ENCODE results near the gene TAAR1.
A peak's percentile ranks its signal among the peaks of the same experiment; 100 is the strongest.
"Not testable (repeated sequence)": the region's sequence is repeated elsewhere in the genome, so short reads cannot be mapped to it uniquely, and the experiment has no call there.

TAAR1 gene

DNA sequence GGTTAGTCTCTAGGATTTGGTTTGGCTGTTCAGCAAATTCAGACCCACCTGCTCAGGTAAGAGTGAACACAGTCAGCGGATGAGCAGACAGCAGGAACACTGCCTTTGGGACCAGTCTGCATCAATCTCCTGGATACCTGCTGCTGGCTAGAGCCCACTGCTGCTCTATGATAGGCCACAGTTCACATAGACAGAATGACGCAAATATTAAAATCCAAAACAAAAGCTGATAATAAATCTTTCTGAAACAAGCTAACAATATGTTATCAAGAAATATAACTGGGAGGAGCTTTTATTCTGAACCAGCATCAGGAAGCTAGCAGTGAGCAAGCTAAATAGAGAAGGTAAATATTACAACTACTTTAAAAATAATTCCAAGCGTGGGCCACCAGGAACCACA is at the start of gene TAAR1:
TAAR1 (minus strand) TSS at position 101 of the 400 bp plus-strand sequence. CDS start 13,179 bp downstream, outside the sequence.
- DNase-seq: no peak

GRCh38 chr6:132708771-132709170 is 49.8 kb upstream of the TAAR1 start:
- no peak for DNase-seq

GRCh38 chr6:132708002-132708401 is 49.0 kb upstream of the TAAR1 start:
- no peak for DNase-seq

- not testable (repeated sequence) for DNase-seq
Measured at GRCh38 chr6:132706756-132707155, 47.8 kb upstream of the TAAR1 start.

DNA sequence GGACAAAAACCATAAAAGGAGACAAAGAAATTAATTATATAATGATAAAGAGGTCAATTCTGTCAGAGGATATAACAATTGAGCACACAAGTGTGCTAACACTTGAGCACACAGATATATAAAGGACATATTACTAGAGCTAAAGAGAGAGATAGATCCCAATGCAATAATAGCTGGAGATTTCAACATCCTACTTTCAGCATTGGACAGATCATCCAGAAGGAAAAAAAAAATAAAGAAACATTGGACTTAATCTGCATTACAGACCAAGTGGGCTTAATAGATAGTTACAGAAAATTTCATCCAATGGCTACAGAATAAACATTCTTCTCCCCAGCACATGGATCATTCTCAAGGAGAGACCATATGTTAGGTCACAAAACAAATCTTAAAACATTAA is 45.0 kb upstream of the TAAR1 start:
- no peak for DNase-seq

GRCh38 chr6:132698608-132699007 is 39.6 kb upstream of the TAAR1 start:
- no peak for DNase-seq

DNA sequence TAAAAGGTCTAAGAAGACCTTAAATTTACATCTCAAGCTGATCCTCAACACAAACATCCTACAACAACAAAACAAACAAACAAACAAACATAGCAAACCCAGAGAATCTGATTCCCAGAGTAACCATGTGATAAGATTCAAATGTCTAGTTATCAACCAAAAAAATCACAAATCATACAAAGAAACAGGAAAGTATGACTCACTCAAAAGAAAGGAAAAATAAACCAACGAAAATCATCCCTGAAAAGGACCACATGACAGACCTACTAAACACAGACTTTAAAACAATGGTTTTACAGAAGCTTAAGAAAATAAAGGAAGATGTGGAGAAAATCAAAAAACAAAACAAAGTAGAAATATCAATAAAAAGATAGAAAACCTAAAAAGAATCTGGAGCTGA is 36.8 kb upstream of the TAAR1 start:
- no peak for DNase-seq

GRCh38 chr6:132693478-132693877 is 34.5 kb upstream of the TAAR1 start:
- no peak for DNase-seq

DNA sequence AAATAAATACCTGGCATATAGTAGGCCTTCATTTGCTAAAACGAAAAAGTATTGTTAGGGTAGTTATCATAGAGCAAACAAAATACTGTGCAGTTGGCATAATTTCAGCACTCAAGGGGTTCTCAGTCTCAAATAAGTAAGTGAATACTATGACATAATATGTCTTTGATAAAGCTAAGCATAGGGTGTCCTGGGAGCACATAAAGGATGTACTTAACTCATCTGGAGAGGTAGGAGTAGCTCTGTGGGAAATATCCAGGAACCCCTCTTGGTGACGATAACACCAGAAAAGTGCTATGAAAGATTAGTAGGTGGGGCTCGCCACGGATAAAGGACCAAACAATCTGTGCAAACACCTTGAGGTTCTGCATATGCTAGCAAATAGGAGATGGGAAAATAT is 31.7 kb upstream of the TAAR1 start:
- no peak for DNase-seq

DNA sequence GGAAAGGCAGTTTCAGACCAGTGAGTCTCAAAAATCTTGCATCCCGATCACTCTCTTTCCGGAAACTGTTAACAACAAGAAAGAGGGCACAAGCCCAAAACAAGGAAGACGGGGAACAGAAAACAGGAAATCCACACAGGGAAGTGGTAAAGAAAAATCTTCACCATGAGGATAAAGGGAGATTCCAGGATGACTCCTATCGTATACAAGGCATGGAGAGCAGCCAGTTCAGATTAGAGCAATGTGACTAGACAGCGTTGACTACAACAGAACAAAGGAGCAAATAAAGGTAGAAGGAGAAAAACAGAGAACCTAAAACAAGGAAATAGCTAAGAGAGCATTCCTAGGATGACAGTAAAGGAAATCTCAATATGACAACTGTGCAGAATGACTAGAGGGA is 28.3 kb upstream of the TAAR1 start:
- DNase-seq: no peak

GRCh38 chr6:132686531-132686930 is 27.5 kb upstream of the TAAR1 start:
- DNase-seq: no peak

DNA sequence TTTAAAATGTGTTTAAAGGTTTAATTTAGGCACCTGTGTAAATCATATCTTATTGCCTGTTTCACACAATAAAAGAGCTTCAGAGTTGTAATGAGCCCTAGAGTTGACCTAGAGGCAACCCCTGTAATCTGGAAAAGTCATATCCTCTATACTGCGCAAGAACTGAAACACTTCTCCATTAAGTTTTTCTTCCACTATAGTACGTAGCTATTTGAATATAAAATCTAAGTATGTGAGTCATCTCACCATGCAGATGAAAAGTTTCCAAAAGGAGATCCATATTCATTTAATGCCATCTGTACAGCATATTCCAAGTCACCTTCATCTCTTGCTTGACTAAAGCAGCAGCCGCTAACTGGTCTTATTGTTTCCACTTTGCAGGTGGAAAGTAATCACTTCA is 26.0 kb upstream of the TAAR1 start:
- no peak for DNase-seq

- no peak for DNase-seq
Measured at GRCh38 chr6:132684272-132684671, 25.3 kb upstream of the TAAR1 start.

DNA sequence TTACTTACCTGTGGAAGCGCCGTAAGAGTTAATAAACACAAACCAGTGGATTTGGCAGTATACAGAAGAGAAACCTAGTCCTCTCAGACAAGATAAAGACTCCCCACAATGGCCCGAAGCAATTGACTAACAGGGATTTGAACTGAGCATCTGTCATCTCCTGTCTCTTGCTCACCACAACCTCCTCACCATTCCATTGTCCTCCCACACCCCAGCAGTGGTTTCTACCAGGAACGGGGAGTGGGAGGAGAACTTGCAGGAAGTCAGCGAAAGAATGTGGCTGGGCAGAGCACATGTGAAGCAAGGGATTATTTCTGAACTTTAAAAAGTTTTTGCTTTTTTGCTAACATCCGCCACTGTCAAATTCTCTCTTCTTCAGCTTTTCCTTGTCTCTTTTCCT is 24.6 kb upstream of the TAAR1 start:
- no peak for DNase-seq

DNA sequence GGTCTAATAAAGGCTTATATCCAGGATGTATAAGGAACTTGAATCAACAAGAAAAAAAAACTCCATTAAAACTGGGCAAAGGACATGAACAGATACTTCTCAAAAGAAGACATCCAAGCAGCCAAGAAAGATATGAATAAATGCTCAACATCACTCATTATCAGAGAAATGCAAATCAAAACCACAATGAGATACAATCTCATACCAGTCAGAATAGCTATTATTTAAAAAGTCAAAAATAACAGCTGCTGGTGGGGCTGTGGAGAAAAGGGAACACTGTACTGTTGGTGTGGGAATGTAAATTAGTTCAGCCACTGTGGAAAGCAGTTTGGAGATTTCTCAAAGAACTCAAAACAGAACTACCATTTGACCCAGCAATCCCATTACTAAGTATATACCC is 20.1 kb upstream of the TAAR1 start:
- not testable (repeated sequence) for DNase-seq

DNA sequence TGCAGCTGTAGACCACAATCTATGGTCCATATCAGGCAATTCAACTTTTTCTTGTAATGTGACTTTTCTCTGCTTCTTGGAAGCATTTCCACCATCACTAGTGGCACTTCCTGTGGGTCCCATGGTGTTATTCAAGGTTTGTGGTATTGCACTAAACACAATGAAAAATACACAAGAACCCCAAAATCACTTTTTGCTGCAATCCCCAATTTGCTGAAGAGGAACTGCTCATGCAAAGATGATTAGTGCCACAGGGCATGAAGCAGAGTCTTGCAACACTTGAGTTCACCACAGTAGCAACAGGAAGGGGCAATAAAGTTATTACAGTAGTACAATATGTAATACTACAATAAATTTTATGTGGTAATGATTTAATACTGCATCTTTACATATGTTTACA is 16.8 kb upstream of the TAAR1 start:
- DNase-seq: peak; percentile 3

GRCh38 chr6:132675002-132675401 is 16.0 kb upstream of the TAAR1 start:
- DNase-seq: no peak

DNA sequence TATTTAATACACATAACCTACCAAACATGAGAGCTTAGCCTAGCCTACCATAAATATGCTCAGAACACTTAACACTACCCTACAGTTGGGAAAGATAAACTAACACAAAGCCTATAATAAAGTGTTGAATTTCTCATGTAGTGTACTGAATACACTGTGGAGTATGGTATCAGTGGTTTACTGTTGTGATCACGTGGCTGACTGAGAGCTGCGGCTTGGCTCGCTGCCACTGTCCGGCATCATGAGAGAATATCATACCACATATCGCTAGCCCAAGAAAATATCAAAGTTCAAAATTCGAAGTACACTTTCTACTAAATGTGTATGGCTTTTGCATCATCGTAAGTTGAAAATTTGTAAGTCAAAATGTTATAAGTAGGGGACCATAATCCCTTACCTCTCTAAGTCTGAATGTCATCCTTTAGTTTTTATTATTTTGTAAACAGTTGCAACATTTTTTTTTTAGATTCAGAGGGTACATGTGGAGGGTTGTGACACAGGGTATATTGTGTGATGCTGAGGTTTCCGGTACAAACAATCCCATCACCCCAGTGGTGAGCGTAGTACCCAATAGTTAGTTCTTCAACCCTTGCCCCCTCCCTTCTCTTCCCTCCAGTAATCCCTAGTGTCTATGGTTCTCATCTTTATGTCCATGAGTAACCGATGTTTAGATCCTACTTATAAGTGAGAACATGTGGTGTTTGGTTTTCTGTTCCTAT is 14.6 kb upstream of the TAAR1 start:
- peak; percentile 6 for DNase-seq

GRCh38 chr6:132671295-132671694 is 12.3 kb upstream of the TAAR1 start:
- no peak for DNase-seq

DNA sequence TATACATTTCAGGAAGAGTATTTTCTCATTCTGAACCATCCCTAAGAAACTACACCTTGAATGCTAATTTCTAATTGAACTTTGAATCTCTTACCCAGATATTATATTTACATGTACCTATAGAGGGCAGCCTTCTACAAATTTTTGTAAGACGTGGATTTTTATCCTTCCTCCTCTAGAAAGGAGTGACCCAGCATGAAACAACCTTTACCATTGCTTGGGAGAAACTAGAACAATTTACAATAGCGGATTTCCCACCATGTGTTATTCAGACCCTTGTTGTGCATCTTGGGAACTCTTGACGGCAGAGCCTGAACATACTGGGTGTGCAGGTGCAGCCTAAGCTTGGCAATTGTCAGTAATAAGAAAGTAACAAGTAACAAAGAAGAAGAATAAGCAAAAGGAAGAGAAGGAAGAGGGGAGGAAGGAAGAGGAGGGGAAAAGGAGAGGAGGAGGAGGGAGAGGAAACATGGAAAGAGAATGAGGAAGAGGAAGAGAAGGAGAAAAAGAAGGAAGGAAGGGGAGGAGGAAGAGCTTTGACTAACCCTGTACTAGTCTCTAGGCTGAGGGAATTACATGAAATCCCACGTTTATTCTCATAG is 10.8 kb upstream of the TAAR1 start:
- DNase-seq: peak; percentile 33

- DNase-seq: no peak
Measured at GRCh38 chr6:132666118-132666517, 7.1 kb upstream of the TAAR1 start.

DNA sequence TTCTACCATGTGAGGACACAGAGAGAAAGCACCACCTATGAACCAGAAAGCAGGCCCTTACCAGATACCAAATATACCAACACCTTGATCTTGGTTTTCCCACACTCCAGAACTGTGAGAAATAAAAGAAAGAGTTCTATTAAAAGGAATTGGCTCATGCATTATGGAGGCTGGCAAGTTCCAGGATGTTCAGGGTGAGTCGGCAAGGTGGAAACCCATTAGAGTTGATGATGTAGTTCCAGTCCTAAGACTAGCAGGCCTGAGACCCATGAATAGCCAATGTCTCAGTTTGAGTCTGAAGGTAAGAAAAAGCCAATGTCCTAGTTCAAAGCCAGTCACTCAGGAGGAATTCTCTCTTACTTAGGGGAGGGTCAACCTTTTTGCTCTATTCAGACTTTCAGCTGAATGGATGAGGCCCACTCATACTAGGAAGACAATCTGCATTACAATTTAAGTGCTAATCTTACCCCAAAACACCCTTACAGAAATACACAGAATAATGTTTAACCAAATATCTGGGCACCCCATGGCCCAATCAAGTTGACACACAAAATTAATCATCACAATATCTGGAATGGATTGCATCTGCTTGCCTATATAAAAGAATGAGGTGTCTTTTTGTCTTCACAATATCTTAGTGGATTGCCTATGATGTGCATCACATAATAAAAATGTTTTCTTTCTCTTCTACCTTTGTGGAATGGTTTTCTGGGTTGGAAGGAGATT is 5.5 kb upstream of the TAAR1 start:
- DNase-seq: no peak

GRCh38 chr6:132663661-132664060 is 4.7 kb upstream of the TAAR1 start:
- DNase-seq: no peak

DNA sequence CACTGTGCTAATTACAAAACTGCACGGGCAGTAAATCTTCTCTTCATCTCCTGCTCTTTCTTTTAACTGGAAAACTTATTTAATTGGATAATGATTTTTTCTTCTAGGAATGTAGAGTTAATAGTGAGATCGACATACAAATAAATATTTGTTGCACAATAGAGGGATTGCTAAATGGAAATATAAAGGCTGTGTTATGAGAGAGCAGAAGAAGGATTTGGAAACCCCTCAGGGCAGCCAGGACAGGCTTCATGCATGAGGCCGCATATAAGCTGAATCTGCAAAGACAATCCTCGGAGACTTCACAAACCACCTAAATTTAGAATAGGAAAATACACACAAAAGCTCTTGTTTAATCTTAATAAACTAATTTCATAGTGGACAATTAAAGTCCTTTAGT is 2.9 kb upstream of the TAAR1 start:
- DNase-seq: no peak

All from CD4-positive, alpha-beta T cell treated with Interleukin-4 for 4 hours (primary cell).